Activated CD4-positive, alpha-beta T cell treated with anti-CD3 and anti-CD28 coated beads for 24 hours (primary cell): Measurements from ENCODE around the gene IMPA2.
"Not testable (repeated sequence)": the region's sequence is repeated elsewhere in the genome, so short reads cannot be mapped to it uniquely, and the experiment has no call there.

Experiments used
- DNase-seq, 2 donors: peaks; one replicate each; pipeline ENCODE4 v3.0.0-alpha.2; 2020; ENCODE audit warnings: low read depth in 2 of 2

Gene IMPA2

GRCh38 chr18:11981192-11981542 lies at the start of gene IMPA2:
IMPA2 (plus strand) TSS chr18:11981507; CDS start chr18:11981670, 163 bp downstream.
- DNase-seq = no peak

DNA sequence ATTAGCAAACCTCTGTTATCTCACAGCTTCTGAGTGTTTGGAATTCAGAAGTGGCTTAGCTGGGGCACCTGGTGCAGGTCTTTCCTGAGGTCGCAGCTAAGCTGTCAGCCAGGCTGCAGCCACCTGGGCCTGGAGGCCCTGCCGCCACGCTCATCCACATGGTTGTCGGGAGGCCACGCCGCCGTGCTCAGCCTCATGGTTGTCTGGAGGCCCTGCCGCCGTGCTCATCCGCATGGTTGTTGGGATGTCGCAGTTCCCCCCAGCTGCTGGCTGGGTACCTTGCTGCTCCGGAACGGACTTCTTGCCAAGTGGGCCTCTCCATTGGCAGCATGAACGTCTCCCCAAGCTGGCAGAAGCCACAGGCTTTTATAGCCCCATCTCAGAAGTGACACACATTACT lies 48.9 kb upstream of the IMPA2 start:
- no peak for DNase-seq

- DNase-seq = peak; percentile 65 to 68
Observed at GRCh38 chr18:11937874-11938478, 43.3 kb upstream of the IMPA2 start.

- no peak for DNase-seq
Observed at GRCh38 chr18:11940956-11941355, 40.4 kb upstream of the IMPA2 start.

GRCh38 chr18:11943551-11943950 lies 37.8 kb upstream of the IMPA2 start:
- no peak for DNase-seq

DNA sequence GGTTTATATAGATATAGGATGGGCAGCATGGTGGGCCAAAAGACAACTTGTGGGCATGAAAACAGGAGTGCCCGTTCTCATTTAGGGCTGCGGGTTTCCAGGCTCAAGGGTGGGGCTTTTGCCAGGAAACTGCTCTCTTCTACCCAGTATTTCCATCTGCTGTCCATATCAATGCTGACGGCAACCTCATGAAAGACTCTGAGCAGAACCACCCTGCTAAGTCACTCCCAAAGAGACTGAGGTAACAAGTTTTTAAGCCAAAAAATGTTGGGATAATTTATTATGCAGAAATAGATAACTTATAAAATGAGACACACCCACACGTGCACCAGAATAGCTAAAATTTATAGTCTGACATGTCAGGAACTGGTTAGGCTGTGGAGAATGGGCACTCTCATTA lies 37.1 kb upstream of the IMPA2 start:
- DNase-seq = no peak

DNA sequence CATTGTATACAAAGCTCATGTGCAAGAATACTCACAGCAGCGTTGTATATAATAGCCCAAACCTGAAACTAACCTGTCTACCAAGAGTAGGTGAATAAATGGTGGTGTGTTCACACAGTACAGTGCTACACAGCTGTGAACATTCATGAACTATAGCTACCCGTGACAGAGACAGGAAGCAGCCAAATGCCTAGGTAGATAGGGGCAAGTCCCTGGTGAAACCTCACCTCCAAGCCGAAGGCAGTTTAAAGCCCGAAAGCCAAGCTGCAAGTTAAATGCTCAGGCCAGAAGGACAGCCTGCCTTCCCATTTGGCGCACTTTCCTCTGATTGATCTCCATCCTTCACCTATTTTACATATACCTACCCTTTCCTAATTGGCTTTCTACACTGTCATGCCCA lies 36.5 kb upstream of the IMPA2 start:
- DNase-seq = no peak

DNA sequence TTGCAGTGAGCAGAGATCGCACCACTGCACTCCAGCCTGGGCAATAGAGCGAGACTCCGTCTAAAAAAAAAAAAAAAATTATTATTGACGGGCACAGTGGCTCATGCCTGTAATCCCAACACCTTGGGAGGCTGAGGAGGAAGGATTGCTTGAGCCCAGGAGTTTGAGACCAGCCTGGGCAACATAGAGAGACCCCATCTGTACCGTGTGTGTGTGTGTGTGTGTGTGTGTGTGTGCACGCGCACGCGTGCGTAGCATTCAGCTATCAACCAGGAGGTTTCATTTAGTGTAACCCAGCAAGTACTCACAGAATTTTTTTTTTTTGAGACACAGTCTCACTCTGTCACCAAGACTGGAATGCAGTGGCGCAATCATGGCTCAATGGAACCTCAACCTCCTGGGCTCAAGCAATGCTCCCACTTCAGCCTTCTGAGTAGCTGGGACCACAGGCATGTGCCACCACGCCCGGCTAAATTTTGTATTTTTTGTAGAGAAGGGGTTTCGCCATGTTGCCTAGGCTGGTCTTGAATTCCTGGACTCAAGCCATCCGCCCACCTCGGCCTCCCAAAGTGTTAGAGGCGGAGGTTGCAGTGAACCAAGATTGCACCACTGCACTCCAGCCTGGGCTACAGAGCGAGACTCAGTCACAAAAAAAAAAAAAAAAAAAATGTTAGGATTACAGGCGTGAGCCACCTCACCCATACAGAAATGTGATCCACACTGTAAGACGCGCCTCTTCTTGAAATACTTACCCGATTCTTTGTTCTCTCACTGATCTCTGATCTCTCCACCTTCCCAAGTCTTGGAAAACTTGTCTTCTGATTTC lies 35.3 kb upstream of the IMPA2 start:
- DNase-seq = not testable (repeated sequence)

DNA sequence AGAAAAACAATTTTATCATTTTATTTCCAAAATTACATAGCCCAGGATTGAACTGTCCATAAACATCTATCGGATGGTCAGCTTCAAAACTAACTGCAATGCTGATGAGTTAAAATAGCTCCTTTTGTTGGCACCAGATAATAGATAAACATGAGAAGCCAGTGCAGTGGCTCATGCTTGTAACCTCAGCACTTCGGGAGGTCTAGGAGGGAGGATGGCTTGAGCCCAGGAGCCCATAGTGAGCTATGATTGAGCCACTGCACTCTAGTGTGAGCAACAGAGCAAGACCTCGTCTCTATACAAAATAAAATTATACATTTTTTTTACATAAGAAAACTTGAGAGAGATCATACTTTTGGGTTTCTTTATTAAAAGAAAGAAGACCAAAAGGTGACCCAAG lies 34.6 kb upstream of the IMPA2 start:
- no peak for DNase-seq

DNA sequence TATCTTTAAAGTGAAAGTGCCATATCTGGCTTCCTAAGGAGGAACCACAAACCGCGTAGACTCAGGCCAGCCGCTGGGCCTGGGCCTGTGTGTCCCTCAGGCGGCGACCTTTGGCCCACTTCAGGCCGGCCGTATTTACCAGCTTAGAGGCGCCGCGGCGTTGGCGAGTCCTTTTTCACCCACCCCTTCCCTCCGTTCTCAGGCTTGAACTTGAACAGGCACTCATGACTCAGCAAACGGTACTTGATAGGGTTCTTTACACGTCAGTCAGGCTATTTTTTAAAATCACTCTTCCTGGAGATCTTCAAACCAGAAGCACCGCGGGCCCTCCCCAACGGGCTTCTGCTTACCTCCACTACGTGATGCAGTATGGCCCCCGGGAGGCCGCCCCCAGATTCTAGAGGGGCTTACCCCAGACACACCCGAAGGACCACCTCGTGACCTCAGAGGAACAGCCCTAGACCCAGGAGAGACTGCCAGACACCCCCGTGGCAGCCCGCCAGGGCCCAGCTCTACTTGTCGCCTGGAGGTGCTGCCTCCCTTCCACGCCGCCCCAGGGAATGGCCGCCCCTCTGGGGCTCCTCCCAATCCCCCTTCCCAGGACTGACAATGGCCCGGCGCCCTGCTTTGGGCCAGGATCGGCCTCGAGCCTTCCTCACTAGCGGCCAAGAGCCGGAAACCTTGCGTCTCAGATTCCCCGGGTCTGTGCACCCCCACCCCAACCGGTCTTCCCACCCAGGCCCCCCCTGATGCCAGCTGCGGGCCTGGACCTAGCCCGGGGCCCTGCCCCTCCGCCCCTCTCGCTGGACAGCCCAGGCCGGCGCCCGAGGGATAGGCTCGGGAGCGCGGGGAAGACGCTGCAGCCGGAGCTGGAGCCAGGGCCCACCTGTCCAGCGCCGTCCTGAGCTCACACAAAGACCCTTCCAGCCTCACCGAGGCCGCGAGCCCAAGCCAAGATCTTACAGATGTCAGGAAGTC lies 33.8 kb upstream of the IMPA2 start:
- peak; percentile 42 to 45 for DNase-seq

DNA sequence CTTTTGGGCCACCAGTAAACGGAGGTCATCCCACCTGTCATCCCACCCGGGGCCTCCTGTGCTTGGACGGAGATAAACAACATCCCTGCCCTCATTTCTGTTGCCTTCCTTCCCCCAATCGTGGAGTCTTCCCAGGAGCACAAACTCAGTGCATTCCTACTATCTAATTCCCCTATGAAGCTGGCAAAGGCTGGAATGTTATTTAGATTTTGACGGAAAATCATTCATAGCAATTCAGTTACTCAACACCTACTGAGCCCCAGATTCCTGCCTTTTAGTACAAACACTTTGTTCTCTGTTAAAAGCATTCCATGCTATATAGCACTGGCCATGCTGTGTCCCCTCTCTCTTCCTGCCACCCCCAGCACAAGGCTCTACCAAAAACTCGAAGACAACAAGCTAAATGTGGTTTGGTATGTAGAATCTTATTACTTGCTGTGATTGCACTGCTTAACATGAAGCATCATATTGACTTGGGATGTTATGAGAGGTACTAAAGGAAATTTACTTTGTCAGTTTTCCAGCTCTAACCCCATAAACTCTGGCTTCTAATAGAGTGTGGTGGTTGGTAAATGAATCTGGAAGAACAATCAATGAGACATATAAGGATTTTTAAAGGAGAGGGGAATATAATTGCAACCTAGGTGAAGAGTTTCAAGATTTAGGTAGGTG lies 32.3 kb upstream of the IMPA2 start:
- no peak for DNase-seq

- DNase-seq = no peak
Observed at GRCh38 chr18:11950824-11951223, 30.5 kb upstream of the IMPA2 start.

- no peak for DNase-seq
Observed at GRCh38 chr18:11951390-11951851, 29.9 kb upstream of the IMPA2 start.

GRCh38 chr18:11953113-11953512 lies 28.2 kb upstream of the IMPA2 start:
- no peak for DNase-seq

DNA sequence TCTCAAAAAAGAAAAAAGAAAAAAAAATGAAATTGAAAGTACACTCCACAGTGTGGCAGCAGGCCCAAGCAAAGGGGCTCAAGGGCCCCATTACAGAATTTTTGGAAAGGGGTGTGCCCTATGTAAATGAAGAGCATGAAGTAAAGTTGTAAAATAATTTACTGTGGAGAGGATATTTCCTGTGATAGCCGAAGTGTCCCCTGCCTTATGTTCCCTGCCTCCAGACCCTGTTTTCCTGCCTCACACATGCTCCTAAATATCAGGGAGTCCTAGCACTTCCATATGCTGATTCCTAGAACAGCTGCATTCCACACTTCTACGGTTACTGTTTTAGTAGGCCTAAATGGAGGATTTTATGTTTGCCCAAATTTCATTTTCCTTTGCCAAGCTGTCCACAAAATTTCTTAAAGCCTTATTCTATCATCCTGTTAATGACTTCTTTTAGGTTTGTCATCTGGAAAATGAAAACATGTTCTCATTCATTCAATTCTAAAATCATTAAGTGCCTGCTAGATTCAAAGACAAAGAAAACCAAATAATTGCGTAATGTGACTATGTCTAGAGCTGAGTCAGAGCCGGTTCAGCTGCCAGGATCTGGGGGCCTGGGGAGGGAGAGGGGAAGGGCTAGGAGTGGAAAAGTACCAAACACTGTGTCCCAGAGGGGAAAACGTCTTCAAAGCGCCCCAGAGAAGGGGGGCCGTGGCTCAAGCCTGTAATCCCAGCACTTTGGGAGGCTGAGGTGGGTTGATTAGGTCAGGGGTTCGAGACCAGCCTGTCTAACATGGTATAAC lies 25.9 kb upstream of the IMPA2 start:
- no peak for DNase-seq

DNA sequence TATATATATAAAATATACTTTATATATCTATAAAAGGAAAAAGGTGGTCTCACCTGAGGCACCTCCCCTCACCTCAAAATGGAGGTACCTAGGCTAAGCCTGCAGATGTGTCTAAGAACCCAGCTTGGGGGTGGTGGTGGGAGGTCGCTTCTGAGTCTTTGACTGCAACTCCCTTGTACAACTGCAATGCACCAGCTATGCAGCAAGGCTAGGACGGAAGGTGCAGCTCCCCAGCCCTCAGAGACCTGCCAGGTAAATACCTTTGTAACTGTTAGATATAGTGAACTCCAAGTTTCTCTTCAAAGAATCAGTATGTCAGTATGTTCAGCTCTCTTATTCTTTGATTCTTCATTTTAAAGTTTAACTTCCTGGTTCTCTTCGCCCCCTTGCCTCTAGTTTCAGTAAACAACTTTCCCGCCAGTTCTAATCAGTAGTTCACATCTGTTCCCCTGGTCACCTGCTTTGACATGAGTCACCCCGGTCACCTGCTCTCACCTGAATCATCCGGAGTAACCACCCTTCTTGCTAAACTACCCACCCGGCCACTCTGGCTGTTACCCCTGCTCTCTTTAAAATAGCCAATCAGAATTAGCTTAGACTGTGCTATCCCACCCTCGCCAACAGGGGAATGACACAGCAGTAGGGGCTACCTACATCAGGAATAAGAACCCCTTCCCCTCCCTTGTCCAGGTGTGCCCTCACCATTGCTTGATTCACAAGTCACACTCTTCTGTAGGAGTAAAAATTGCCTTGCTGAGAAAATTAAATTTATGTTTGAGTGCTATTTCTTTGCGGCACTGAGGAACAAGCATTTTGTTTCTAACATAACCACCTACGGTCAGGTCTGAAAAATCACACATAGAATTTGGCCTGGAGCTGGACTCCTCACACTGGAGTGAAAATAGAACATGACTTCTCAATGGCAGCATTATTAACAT lies 24.7 kb upstream of the IMPA2 start:
- DNase-seq = no peak

DNA sequence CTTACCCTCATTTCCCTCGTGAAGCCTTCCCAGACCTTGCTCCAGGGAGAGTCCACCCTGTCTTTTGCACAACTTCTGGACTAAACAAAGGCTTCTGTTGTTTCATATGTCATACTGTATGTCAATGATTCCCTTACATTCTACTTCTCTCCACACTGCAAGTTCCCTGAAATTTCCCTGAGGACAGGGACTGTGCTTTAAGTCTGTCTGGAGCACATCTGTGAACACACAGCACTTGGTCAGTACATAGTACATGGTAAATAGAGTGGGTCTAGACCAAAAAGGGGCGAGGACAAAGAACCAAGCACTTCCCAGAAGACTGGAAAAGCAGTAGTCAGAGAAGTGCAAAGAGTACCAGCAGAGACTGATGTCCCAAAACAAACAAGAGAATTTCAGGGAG lies 23.7 kb upstream of the IMPA2 start:
- DNase-seq = no peak

DNA sequence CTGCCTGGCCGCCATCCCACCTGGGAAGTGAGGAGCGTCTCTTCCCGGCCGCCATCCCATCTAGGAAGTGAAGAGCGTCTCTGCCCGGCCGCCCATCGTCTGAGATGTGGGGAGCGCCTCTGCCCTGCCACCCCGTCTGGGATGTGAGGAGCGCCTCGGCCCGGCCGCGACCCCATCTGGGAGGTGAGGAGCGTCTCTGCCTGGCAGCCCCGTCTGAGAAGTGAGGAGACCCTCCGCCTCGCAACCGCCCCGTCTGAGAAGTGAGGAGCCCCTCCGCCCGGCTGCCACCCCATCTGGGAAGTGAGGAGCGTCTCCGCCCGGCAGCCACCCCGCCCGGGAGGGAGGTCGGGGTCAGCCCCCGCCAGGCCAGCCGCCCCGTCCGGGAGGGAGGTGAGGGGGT lies 21.7 kb upstream of the IMPA2 start:
- not testable (repeated sequence) for DNase-seq

- DNase-seq = no peak
Observed at GRCh38 chr18:11960743-11961380, 20.4 kb upstream of the IMPA2 start.
